HepG2 (cell line): ENCODE measurements around the gene CCDC97. TPM values are rescaled to one million over a fixed set of nuclear protein-coding genes. Genes with fewer than 3 reads are reported as not detected.

Experiments
- ARID3A ChIP-seq: IDR thresholded peaks from 2 replicates; pipeline ENCODE4 v1.6.1; 2012; ENCODE audit warnings: low read depth, low read length, improper control_type of control experiment
- ATM ChIP-seq: fragments of 450-650 bp; IDR thresholded peaks from 2 replicates; pipeline ENCODE4 v1.7.1; 2017; ENCODE audit warnings: mild to moderate bottlenecking, borderline replicate concordance
- ELK4 ChIP-seq: sonication (generic); formaldehyde crosslinking; IDR thresholded peaks from 2 replicates; pipeline ENCODE4 v1.9.0; 2021; ENCODE audit warnings: missing genetic modification reagents, borderline replicate concordance
- KMT2B ChIP-seq: IDR thresholded peaks from 2 replicates; pipeline ENCODE4 v1.6.1; 2016; ENCODE audit warnings: missing genetic modification reagents, missing compliant biosample characterization
- PBX3 ChIP-seq: sonication (generic); formaldehyde crosslinking; IDR thresholded peaks from 2 replicates; pipeline ENCODE4 v1.8.1; 2023; ENCODE audit warnings: missing genetic modification reagents, inconsistent platforms, borderline replicate concordance
- RFXANK ChIP-seq: IDR thresholded peaks from 2 replicates; pipeline ENCODE4 v1.6.1; 2016
- SMARCC2 ChIP-seq: fragments of 450-650 bp; IDR thresholded peaks from 2 replicates; pipeline ENCODE4 v1.6.1; 2017; ENCODE audit warnings: antibody characterized with exemption, mild to moderate bottlenecking
- TCF7 ChIP-seq: sonication (generic); IDR thresholded peaks from 2 replicates; pipeline ENCODE4 v1.6.1; 2016; ENCODE audit warnings: antibody characterized with exemption, low read depth
- THYN1 ChIP-seq: sonication (generic); formaldehyde crosslinking; IDR thresholded peaks from 2 replicates; pipeline ENCODE4 v1.8.1; 2023; ENCODE audit warnings: low read depth, mild to moderate bottlenecking, moderate library complexity, missing genetic modification reagents, borderline replicate concordance
- ZBTB2 ChIP-seq: sonication (generic); formaldehyde crosslinking; IDR thresholded peaks from 2 replicates; pipeline ENCODE4 v1.8.0; 2022; ENCODE audit warnings: low read depth, missing genetic modification reagents
- ZBTB25 ChIP-seq: IDR thresholded peaks from 2 replicates; pipeline ENCODE4 v1.6.1; 2018; ENCODE audit warnings: missing genetic modification reagents
- ZFP91 ChIP-seq: sonication (generic); formaldehyde crosslinking; IDR thresholded peaks from 2 replicates; pipeline ENCODE4 v1.9.0; 2022; ENCODE audit warnings: missing genetic modification reagents, mild to moderate bottlenecking, borderline replicate concordance
- ZMYM2 ChIP-seq: sonication (generic); formaldehyde crosslinking; IDR thresholded peaks from 2 replicates; pipeline ENCODE4 v1.8.0; 2022; ENCODE audit warnings: mild to moderate bottlenecking, missing genetic modification reagents
- ZMYM3 ChIP-seq: sonication (generic); formaldehyde crosslinking; IDR thresholded peaks from 2 replicates; pipeline ENCODE4 v1.5.1; 2020; ENCODE audit warnings: mild to moderate bottlenecking, missing genetic modification reagents
- ZMYM4 ChIP-seq: sonication (generic); formaldehyde crosslinking; IDR thresholded peaks from 2 replicates; pipeline ENCODE4 v1.8.1; 2023; ENCODE audit warnings: mild to moderate bottlenecking, missing genetic modification reagents
- ZNF33A ChIP-seq: sonication (generic); formaldehyde crosslinking; IDR thresholded peaks from 2 replicates; pipeline ENCODE4 v1.5.1; 2020; ENCODE audit warnings: missing genetic modification reagents, mild to moderate bottlenecking, moderate library complexity, borderline replicate concordance
- ZNF512B ChIP-seq: sonication (generic); formaldehyde crosslinking; IDR thresholded peaks from 2 replicates; pipeline ENCODE4 v1.5.1; 2020; ENCODE audit warnings: missing genetic modification reagents, mild to moderate bottlenecking, borderline replicate concordance
- polyA plus RNA-seq, 8 experiments: library from polyadenylated mRNA; depleted of rRNA in 3 of 8; stranded (reverse) in 7 of 8; unstranded in 1 of 8; fragments of >200 nt; fragmentation: Illumina TruSeq in 4 of 8; extraction: Trizol in 4 of 8; gene quantifications; 2 replicates each; pipeline versions ENCODE4 v1.2.1 to v1.2.3, GENCODE V29; 2011 to 2016; ENCODE audit warnings: low read depth in 4 of 8, missing spikeins in 1 of 8, mixed read lengths in 1 of 8; ENCODE audit not compliant: insufficient read depth in 1 of 8
- total RNA-seq, 5 experiments: library from RNA; depleted of rRNA; stranded (reverse); fragments of >200 nt; fragmentation: Illumina TruSeq; extraction: Trizol; gene quantifications; 2 replicates each; pipeline ENCODE4 v1.2.3, GENCODE V29; 2016; ENCODE audit warnings: low read depth in 1 of 5

CCDC97 gene
- total and polyA plus RNA-seq, 2 of the 13 experiments (the other 11 are each of a cell fraction or from before 2014, with no cell fraction given) = 6.2 to 7.3 TPM

GRCh38 chr19:41263850-41264580, 46.0 kb upstream of the CCDC97 start, which contains the start of gene HNRNPUL1 (continued):
- 0 out of 2 replicates have a peak, but pooled peaks have one; percentile 13 for TF ChIP-seq ZMYM3 (CRISPR knock-in tag)
- no peak for TF ChIP-seq ZNF33A (CRISPR knock-in tag)
- peak; percentile 64 for TF ChIP-seq ZBTB25 (CRISPR knock-in tag)
- peak; percentile 52; the same call in 1 of the 2 replicates for TF ChIP-seq ZBTB2
- peak; percentile 91 for TF ChIP-seq ZFP91
- TF ChIP-seq ARID3A = peak; percentile 30; the same call in 1 of the 2 replicates
- peak; percentile 64; the same call in 1 of the 2 replicates for TF ChIP-seq KMT2B (CRISPR knock-in tag)
- no peak; the same call in 1 of the 2 replicates for TF ChIP-seq ZMYM4 (CRISPR knock-in tag)
- peak; percentile 86 for TF ChIP-seq TCF7
- TF ChIP-seq ELK4 = no peak
- TF ChIP-seq ZMYM2 (CRISPR knock-in tag) = no peak
- no peak for TF ChIP-seq THYN1 (CRISPR knock-in tag)
- TF ChIP-seq PBX3 (CRISPR knock-in tag) = no peak
- no peak for TF ChIP-seq SMARCC2
- TF ChIP-seq ATM = no peak
- no peak for TF ChIP-seq RFXANK (CRISPR knock-in tag)
- TF ChIP-seq ZNF512B (CRISPR knock-in tag) = no peak
